ENCODE data around the gene VCL.
"Not testable (repeated sequence)": the region's sequence is repeated elsewhere in the genome, so short reads cannot be mapped to it uniquely, and the experiment has no call there.

The VCL gene

DNA sequence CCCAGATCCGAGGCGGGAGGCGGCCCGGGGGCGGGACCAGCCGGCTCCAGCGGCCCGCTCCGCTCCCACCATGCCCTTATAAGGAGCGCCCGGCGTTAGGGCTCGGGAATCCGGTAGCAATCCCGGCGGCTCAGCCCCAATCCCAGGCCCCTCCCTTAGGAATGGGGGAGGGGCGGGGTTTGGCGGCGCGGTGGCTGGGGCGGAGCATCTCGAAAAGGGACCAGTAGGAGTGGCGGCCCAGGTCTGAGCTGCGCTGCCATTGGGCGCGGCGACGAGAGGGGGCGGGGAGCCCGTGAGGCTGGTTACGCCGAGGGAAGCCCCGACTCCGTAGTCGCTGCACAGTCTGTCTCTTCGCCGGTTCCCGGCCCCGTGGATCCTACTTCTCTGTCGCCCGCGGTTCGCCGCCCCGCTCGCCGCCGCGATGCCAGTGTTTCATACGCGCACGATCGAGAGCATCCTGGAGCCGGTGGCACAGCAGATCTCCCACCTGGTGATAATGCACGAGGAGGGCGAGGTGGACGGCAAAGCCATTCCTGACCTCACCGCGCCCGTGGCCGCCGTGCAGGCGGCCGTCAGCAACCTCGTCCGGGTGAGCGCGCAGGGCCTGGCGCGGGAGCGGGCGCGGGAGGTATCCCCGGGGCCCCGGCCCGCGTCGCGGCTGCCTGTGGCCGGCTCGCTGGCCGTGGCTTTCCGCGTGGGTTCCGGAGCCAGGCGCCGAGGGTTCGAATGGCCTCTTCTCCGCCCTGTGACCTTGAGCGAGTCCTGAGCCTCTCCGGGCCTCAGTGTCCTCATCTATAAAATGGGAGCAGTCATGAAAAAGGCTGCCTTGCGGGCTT is at the start of gene VCL:
VCL (plus strand) TSS at position 330 of the 836 bp plus-strand sequence; CDS start at position 422, 92 bp downstream.
- peak; percentile 92 for DNase-seq (ENCODE audit: low spot score)

DNA sequence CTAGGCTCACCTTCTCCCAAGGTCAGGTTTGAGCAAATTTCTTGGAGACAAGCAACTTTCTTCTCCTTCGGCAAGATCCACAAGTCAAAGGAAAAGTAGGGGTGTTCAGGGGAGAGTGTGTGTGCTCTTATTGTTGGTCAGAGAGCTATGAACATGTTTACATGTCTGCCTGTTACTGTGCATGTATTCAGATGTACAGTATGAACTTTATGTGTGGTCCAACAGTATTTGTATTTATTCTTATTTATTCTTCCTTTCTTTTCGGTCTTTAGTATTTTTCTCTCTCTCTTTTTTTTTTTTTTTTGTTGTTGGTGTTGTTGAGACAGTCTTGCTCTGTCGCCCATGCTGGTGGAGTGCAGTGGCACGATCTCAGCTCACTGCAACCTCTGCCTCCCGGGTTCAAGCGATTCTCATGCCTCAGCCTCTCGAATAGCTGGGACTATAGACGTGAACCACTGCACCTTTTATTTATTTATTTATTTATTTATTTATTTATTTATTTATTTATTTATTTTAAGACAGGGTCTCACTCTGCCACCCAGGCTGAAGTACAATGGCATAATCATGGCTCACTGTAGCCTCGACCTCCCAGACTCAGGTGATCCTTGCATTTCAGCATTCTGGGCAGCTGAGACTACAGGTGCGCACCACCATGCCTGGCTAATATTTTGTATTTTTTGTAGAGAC is 48.8 kb upstream of the VCL start:
- DNase-seq (ENCODE audit: low spot score): no peak

DNA sequence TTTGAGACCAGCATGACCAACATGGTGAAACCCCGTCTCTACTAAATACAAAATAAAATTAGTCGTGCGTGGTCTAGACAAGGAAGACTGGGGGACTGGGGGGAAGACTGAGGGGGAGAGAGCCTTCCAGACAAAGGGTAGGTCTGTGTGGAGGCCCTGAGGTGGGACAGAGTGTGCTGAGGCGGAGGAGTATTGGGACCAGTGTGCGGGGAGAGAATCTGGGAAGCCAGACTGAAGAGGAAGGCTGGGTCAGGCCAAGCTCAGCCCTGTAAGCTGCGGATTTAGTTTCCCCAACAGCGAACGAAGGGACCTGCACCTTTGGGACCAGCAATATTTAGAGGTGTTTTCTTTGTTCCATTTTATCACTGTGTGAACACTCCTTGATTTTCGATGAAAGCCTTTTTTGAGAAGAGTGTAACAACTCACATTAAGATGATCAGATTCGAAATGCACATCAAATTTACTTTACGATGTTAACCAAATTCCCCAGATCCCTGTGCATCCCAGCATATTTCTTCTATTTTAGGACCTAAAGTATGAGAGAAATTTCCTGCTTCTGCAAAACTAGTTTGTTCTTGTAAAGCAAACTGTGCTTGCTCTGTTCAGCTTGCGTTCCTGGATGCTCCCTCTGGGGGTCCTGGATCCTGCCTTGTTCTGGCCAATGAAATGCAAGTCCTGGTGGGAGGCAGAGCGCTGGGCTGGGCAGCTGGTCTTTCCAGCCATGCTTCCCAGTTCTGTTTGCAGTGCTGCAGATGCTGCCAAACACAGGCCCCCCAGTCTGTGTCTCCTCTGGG is 47.6 kb upstream of the VCL start:
- no peak for DNase-seq (ENCODE audit: low spot score)

DNA sequence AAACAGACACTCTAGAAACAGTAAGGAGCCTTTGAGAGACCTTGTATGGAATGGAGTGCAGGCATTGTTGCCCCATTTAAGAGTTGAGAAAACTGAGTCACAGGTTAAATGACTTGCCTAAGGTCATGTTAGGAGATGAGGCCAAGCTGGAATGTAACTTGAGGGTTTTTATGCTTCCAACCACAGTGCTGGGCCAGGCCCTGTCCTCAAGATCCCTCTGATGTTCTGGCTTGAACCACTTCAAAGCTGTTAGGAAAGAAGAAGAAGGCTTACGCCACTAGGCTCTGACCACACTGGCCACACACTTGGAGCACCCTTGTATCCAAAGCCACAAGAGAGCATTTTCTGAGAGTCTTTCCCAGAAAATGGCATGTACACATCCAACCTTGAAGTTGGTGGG is 44.3 kb upstream of the VCL start:
- no peak for DNase-seq (ENCODE audit: low spot score)

DNA sequence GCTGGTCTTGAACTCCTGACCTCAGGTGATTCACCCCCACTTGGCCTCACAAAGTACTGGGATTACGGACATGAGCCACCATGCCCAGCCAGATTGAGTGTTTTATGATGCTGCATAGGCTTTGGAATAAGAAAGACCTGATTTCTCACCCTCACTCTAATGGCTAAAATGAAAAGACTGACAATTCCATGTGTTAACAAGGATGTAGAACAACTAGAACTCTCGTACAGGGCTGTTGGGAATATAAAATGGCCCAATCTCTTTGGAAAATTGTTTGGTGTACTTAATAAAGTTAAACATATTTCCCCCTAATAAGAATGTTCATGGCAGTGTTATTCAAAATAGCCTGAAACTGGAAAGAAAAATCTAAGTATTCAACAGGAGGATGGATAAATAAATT is 43.2 kb upstream of the VCL start:
- DNase-seq (ENCODE audit: low spot score): no peak

DNA sequence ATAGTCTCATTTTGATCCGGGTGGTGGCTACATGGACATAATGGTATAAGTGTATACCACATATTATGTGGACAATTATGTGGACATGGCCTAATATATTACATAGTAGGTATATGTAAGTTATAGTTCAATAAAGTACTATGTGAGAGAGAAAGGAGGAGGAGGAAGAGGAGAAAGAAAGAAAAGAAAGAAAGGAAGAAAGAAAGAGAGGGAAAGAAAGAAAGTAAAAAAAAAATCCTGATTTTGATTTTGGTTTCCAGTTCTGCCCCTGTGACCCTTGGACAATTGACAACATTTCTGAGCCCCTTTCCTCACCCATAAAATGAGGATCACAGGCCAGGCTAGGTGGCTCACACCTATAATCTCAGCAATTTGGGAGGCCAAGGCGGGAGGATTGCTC is 42.2 kb upstream of the VCL start:
- no peak for DNase-seq (ENCODE audit: low spot score)

DNA sequence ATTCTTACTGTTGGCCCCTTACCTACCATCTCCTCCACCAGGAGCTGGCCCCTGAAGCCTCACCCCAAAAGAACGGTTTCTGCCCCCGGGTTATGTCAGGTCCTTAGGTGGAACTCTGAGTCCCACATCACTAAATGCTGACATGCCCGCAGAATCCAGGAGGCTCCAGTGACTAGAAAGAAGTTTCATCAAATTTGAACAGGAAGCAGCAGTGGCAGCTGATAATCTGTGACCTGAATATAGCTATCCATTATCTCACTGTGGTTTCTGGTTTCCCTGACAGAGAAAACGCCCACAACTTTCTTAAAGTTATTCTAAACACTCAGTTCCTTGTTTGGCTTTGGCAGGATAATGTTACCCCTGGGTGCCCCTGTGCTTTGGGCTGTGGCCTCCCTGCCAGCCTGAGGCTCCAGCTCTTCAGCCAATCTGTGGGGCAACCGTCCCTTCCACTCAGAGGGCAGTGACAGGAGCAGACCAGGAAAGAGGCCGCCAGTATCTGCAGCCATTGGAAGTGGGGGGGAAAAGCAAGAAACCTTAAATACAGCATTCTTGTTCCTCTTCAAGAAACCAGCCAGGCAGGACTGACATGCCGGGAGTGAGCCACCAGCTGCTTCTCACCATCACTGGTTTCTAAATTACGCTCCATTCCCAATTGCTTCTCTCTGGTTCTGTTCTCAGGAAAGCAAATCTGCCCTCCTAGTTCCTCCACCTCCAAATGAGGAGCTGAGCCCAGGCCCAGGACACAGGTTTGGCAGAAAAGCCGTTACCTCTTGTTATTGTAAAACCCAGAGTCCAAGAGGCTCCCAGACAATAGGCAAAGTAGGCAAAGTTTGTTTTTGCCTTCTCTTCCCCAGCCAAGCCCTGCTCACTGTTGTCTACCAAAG is 41.2 kb upstream of the VCL start:
- peak; percentile 59 for DNase-seq (ENCODE audit: low spot score)

DNA sequence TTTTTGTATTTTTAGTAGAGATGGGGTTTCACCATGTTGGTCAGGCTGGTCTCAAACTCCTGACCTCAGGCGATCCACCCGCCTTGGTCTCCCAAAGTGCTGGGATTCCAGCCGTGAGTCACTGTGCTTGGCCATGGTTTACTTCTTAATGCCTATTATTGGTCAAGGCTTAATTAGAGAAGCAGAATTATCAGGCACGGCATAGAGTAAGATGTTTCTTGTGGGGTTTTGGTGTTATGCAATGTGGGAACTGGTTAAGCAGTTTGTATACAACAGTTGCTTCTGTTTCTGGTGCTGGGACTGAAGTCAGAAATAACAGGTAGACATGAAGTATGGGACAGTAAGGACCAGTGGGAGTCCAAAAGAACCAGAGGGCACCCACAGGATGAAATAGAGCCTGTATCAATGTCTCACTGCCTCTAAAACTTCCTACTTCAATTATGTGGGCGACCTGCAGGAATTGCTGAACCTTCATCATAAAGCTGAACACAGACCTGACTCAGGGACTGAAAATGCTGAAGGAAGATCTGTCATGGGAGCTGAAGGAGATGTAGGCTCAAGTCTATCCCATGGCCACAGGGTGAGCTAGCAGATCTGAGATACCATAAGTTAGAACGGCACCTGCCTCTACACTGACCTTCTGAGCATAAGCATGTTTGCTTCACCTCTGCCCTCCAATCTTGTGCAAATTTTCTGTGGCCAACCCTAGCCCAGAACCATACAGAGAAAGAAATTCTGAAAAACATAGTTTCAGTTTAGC is 38.3 kb upstream of the VCL start:
- DNase-seq (ENCODE audit: low spot score): peak; percentile 43

DNA sequence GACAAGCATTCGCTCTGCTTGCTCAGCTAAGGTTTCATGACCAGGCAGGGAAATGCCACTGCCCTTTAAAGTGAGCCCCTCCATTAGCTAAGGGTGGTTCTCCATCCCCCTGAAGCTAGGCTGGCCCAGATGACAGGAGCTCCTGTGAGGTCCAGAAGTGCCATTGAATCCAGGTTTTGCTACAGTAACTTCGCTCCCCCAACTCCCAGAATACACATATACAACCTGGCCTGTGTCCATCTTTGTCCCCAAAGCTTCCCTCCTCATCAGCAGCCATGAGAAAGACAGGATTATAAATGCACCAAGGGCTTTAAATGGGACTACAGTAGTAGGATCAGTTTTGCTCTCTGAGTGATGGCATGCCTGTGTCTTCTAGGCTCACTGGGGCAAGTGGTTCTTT is 35.5 kb upstream of the VCL start:
- DNase-seq (ENCODE audit: low spot score): no peak

DNA sequence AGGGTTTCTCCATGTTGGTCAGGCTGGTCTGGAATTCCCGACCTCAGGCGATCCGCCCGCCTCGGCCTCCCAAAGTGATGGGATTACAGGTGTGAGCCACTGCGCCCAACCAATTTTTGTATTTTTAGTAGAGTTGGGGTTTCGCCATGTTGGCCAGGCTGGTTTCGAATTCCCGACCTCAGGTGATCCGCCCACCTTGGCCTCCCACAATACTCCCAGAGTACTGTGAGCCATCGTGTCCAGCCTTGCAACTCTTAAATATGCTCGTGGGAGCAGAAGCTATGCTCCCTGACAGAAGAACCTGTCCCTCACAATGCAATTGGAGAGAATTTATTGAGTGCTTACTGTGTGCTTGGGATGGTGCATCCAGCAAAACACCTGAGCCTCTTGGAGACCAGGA is 34.4 kb upstream of the VCL start:
- DNase-seq (ENCODE audit: low spot score): not testable (repeated sequence)

DNA sequence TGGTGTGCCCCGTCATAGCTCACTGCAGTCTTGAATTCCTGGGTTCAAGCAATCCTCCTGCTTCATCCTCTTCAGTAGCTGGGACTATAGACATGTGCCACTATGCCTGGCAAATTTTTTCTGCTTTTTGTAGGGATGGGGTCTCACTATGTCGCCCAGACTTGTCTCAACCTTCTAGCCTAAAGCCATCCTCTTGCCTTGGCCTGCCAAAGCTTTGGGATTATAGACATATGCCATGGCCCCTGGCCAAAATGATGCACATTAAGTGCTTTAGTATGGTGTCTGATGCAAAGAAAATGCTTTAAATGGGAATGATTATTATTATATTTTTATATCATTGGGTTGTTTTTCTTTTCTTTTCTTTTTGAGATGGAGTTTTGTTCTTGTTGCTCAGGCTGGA is 33.2 kb upstream of the VCL start:
- no peak for DNase-seq (ENCODE audit: low spot score)

DNA sequence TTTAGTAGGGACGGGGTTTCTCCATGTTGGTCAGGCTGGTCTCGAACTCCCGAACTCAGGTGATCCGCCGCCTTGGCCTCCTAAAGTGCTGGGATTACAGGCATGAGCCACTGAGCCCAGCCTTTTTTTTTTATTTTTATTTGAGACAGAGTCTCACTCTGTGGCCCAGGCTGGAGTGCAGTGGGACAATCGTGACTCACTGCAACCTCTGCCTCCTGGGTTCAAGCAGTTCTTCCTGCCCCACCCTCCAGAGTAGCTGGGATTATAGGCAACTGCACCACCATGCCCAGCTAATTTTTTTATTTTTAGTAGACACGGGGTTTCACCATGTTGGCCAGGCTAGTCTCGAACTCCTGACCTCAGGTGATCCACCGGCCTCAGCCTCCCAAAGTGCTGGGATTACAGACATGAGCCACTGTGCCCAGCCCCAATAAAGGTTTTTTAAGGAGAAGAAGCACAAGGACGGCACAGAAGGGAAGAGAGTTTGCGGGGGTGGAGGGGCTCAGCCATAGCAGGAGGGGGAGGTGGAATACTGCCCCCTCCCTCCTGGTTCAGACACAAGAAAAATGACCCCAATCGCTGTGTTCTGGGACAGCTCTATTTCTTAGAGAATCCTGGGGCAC is 32.5 kb upstream of the VCL start:
- DNase-seq (ENCODE audit: low spot score): not testable (repeated sequence)

DNA sequence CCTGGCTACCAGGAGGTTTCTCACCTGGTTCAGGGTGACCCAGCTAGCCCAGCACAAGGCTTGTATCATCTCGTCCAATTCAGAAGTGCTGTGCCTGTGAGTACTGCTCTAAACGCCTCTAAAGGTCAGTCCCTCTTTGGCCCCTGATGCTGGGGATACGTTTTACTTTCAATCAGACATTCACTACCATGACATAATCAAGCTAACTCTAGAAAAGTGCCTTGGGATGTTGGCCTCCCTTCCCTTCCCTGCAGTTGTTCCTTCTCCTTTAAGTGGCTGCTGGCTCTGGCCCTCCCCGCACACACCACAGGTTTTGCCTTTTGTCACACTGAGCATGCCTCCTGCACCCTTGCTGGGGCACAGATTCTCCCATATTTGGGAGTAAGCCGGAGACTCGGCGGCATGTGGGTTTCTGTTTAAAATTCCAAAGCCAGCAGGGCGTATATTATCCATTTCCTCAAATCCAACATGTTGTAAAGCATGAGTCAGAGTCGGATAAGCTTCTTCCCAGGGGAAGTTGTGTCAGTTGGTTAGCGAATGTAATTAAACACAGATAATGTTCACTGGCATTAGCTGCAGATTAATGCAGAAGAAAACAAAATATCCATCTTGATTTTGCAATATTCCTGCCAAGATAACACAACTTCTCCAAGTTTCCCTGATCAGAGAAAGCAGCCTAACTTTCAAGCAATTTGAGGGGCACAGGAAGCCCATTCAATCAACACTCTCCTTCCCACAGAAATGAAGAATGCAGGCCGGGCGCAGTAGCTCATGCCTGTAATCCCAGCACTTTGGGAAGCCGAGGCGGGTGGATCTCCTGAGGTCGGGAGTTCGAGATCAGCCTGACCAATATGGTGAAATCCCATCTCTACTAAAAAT is 31.8 kb upstream of the VCL start:
- no peak for DNase-seq (ENCODE audit: low spot score)

DNA sequence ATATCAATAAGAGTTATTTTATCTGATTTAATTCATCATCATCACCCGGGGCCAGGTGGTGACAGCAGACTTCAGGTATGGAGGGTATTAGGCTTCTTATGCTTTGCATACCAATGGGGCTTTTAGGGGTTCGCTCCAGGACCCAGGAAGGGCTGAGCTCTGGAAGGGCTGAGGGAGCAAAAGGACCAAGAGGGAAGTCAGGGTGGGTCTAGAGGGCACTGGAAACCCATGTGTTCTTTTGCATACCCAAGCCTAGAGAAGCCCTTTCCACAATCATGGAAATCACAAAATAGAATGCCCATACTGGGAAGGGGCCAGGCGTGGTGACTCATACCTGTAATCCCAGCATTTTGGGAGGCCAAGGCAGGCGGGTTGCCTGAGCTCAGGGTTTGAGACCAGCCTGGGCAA is 30.9 kb upstream of the VCL start:
- DNase-seq (ENCODE audit: low spot score): no peak

DNA sequence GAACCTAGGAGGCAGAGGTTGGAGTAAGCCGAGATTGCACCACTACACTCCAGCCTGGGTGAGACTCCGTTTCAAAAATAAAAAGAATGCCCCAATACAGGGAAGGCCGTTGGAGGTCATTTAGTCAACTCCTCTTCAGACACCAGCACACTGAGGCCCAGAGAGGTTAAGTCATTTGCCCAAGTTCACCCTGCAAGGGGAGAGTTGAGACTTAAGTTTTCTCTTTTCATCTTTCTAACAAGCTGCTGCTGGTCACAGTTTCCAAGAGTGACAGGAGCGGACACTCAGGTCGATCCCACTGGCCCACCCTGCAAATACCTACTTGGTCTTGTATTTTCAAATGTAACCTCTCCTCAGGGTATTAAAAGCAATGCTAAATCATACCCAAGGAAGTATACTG is 30.4 kb upstream of the VCL start:
- no peak for DNase-seq (ENCODE audit: low spot score)

DNA sequence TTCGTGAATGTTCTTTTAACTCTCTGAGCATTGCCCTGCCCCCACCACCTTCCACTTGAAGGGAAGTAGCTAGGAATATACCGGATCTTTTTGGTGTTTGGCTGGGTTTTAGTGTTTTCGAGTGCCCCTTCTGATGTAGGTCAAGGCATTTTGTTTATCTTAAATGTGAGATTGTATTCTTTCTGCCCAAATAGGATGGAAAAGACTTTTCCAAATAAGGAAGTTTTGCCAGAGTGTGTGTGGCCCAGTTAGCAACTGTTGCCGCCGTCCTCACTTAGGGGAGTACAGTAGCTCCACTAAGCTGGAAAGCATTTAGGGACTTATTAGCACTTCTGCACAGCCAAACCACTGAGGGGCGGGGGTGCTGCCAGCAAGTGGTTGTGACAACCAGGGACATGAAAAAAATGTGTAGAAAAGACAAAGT is 29.8 kb upstream of the VCL start:
- no peak for DNase-seq (ENCODE audit: low spot score)

DNA sequence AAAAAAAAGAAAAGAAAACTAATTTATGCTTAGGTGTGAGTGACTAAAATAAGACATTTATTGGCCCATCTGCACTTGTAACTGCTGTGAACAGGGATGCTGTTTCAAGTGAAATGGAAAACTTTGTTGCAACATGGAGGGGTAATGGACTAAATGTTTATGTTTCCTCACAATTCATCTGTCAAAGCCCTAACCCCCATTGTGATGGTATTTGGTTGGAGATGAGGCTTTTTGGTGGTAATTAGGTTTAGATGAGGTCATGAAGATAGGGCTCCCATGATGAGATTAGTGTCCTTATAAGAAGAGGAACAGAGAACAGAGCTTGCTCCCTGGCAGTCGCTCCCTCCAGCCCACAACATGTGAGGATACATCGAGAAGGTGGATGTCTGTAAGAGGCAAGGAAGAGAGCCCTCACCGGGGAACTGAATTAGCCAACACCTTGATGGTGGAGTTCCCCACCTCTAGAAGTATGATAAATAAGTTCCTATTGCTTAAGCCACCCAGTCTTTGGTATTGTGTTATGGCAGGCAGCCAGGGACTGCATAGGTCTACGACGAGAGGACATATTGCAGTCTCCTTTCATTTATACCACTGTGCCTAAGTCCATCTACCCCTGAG is 28.6 kb upstream of the VCL start:
- no peak for DNase-seq (ENCODE audit: low spot score)

DNA sequence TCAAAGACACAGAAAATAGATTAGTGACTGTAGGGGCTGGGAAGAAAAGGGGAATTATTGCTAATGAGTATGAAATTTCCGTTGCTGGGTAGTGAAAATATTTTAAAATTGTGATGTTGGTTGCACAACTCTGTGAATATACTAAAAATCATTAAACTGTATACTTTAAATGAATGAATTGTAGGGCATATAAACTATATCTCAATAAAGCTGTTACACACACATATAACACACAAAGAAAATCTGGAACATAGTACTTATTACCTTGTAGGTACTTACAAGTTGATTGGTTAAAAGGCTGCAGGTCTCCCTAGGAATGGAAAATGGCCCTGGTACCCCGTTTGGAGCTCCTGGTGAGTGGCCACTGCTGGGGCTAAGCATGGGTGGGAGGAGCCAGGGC is 27.1 kb upstream of the VCL start:
- DNase-seq (ENCODE audit: low spot score): no peak
